GM19324 (cell line): ENCODE results near the gene OR10H4.
"Not testable (repeated sequence)": the region's sequence is repeated elsewhere in the genome, so short reads cannot be mapped to it uniquely, and the experiment has no call there.

ENCODE experiments used
- ATAC-seq: cut with Tn5 transposase; IDR thresholded peaks from one replicate; pipeline ENCODE4 v1.9.1; 2021; ENCODE audit warnings: mild to moderate bottlenecking, moderate library complexity; ENCODE audit not compliant: unreplicated experiment, low FRiP score

Gene OR10H4

GRCh38 chr19:15948223-15949058 is at the start of gene OR10H4:
Gene OR10H4, plus strand, starts transcription at chr19:15949008. Its CDS starts 0 bp downstream, at chr19:15949008.
- no peak for ATAC-seq

GRCh38 chr19:15899561-15899960 is 49.2 kb upstream of the OR10H4 start:
- not testable (repeated sequence) for ATAC-seq

- ATAC-seq, result not testable (repeated sequence)
Observed at GRCh38 chr19:15900032-15900431, 48.8 kb upstream of the OR10H4 start.

DNA sequence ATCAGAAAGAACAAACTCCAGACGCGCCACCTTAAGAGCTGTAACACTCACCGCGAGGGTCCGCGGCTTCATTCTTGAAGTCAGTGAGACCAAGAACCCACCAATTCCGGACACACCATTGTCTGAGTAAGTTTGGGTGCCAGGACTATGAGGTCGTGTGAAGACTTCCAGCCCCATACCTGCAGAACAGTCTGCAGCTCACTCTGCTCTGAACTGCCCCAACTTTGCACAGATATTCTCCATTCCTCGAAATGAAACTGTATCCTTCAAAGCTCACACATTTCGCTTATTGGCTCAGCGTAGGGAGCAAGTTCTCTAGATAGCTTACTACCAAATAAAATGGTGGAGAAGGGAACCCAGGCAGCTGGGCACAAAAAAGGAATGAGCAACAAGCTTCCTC is 48.3 kb upstream of the OR10H4 start:
- no peak for ATAC-seq

GRCh38 chr19:15902254-15902653 is 46.6 kb upstream of the OR10H4 start:
- ATAC-seq, result no peak

- ATAC-seq, result not testable (repeated sequence)
Observed at GRCh38 chr19:15902898-15903297, 45.9 kb upstream of the OR10H4 start.

DNA sequence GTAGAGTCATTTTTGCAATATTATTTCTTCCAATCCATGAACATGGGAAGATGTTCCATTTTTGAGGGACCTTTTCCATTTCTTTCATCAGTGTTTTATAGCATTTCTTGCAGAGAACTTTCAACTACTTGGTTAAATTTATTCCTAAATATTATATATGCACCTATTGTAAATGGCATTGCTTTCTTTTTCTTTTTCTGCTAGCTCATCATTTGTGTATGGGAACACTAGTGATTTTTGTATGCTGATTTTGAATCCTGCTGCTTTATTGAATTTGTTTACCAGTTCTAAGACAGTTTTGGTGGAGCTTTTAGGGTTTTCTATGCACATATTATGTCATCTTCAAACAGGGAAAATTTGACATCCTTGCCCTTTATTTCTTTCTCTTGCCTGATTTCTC is 43.8 kb upstream of the OR10H4 start:
- no peak for ATAC-seq

DNA sequence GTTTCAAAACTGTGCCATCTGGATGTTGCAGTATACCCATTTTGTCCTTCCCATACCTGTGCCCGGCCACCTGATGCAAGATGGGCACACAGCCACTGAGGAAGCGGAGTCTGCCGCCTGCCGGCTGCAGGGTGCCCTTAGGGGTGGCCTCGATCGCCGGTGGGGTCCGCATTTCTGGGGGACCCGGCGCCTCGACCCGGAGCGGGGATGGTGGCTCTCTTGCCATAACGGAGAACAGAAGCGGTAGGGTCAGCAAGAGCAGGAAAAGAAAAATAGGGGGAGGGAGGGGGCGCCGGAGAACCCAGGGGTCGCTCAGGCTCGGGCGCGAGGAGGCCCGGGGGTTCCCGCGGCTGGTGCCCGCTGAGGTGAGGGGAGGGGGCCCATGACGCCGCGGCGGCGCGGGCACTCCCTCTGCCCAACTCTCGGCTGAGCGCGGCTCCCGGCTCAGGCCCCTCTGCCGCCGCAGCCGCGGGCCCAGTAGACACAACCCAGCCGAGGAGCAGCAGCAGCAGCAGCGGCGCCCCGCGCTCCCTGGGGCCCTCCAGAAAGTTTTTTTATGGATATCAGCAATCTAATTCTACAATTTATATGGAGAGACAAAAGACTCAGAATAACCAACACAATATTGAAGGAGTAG is 37.1 kb upstream of the OR10H4 start:
- no peak for ATAC-seq

DNA sequence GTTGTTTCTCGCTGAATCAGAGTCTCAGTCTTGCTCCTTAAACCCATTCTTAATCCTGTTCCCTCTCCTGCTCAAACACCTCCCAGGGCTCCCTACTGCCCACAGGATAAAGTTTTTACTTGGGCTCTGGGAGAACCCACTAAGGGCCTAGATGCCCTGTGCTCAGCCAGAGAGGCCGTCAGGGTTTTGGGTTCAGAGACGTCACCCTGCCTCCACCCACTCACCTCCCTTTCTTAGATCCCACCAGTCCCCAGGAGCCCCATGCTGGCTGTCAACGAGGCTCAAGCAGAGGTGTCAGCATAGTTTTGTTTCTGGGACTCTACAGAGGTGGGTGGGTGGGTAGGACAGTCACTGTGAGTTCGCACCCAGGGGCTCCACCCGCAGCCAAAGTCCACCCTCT is 35.4 kb upstream of the OR10H4 start:
- ATAC-seq, result no peak

DNA sequence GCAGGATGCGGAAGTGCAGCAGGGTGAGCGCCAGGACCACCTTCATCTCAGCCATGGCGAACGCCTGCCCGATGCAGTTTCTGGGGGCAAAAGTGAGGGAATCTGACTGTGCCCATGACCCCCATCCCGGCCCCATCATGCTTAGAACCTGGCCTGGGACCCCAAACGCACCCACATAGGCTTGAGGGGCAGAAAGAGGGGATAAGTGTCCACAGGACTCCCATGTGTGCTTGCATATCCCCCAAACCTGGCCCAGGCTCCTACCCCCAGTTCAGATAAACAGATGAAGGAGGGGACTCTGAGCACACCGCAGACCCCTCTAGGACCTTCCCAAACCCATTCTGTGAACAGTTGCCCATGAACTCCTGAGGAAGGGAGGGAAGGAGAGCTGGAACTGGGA is 35.0 kb upstream of the OR10H4 start:
- no peak for ATAC-seq

DNA sequence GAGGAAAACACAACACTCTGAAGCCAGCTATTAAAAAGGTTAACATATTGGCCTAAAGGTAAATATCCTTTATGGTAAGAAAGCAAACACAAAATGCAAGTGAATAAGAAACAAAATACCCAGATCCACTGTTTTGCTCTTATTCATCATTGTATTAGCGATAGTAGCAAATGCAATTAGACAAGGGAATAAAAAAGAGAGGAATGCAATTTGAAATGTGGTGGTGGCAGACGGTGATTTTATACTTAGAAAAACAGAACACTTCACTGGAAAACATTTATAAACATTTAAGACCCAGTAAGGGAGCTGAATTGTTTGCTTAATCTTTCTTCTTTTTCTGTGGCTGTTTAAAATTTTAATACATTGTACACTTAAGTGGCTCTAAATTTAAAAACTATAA is 33.7 kb upstream of the OR10H4 start:
- no peak for ATAC-seq

- no peak for ATAC-seq
Observed at GRCh38 chr19:15919243-15919642, 29.6 kb upstream of the OR10H4 start.

GRCh38 chr19:15922021-15922420 is 26.8 kb upstream of the OR10H4 start:
- ATAC-seq, result no peak

DNA sequence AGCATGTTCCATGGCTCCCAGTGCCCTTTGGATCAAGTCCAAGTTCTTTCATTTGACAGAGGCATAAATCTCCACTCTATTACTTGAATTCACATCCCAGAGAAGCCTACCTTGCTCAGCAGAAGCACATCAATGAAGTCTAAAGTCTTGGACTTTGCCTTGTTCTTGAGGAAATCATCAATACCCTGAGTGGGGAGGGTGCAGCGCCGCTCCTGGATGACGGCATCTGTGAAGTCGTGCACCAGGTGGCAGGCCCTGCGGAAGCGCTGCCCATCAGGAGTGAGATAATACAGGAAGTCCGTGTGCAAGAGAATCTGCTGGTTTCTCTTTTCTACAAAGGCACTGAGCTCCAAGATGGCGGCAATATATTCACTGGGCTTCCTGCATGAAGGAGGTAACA is 25.1 kb upstream of the OR10H4 start:
- no peak for ATAC-seq

DNA sequence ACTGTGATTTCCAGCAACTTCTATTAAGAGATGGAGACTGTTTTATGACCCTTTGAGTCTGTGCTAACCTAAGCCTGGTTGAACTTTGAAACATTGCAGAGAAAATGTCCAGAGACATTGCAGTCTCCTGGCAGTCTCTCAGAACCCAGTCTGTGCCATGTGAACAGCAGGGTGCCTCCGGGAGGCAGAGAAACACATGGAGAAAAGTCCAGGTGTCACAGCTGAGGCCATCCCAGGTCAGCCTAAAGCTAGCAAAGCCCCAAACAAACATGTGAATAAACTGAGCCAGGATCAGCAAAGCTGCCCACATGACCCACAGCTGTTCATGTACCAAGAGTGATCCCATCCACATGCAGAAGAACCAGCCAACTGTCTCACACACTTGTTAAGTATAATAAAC is 22.3 kb upstream of the OR10H4 start:
- ATAC-seq, result no peak

GRCh38 chr19:15928321-15928720 is 20.5 kb upstream of the OR10H4 start:
- no peak for ATAC-seq

- ATAC-seq, result not testable (repeated sequence)
Observed at GRCh38 chr19:15933761-15934331, 15.0 kb upstream of the OR10H4 start.

GRCh38 chr19:15934332-15935078 is 14.3 kb upstream of the OR10H4 start, which contains the start of gene CYP4F11:
Gene CYP4F11, minus strand, starts transcription at chr19:15934529. Its CDS starts 121 bp downstream, at chr19:15934408.
- ATAC-seq, result no peak

- ATAC-seq, result no peak
Observed at GRCh38 chr19:15935167-15935702, 13.6 kb upstream of the OR10H4 start.

GRCh38 chr19:15936173-15936572 is 12.6 kb upstream of the OR10H4 start:
- no peak for ATAC-seq

GRCh38 chr19:15936950-15937349 is 11.9 kb upstream of the OR10H4 start:
- ATAC-seq, result no peak
